K562 (cell line): ENCODE measurements around the gene ZNF460.
"Not testable (repeated sequence)": the region's sequence is repeated elsewhere in the genome, so short reads cannot be mapped to it uniquely, and the experiment has no call there.

Experiments
- ARNT ChIP-seq, 2 experiments: fragments of 450-650 bp; IDR thresholded peaks; 2 replicates each; pipeline ENCODE4 v1.6.1; 2016; ENCODE audit warnings: mild to moderate bottlenecking in 1 of 2
- CEBPG ChIP-seq, 3 experiments: fragments of 200-800 bp in 1 of 3; sonication (Bioruptor generic) in 1 of 3; sonication (generic) in 1 of 3; formaldehyde crosslinking in 1 of 3; IDR thresholded peaks in 2 of 3; conservative IDR thresholded peaks in 1 of 3; 2 replicates each; pipeline versions ENCODE4 v1.6.1 to v1.8.0; 2016 to 2022; ENCODE audit warnings: missing compliant biosample characterization in 2 of 3, missing genetic modification characterization in 2 of 3, mild to moderate bottlenecking in 1 of 3, missing genetic modification reagents in 1 of 3
- CHD4 ChIP-seq: fragments of 200-600 bp; sonication (generic); IDR thresholded peaks from 3 replicates; pipeline ENCODE4 v1.6.1; 2012; ENCODE audit warnings: low read depth, mild to moderate bottlenecking, mixed read lengths, low read length, inconsistent platforms; ENCODE audit not compliant: insufficient read depth, insufficient replicate concordance, poor library complexity, severe bottlenecking
- GABPB1 ChIP-seq: sonication (generic); formaldehyde crosslinking; IDR thresholded peaks from 2 replicates; pipeline ENCODE4 v1.8.0; 2022; ENCODE audit warnings: mild to moderate bottlenecking, missing genetic modification reagents
- SIN3A ChIP-seq, 2 experiments: fragments of 150-350 bp in 1 of 2; IDR thresholded peaks; 2 replicates each; pipeline ENCODE4 v1.6.1; 2011 to 2016; ENCODE audit warnings: borderline replicate concordance in 2 of 2, low read depth in 2 of 2, low read length in 2 of 2, mild to moderate bottlenecking in 2 of 2, moderate library complexity in 2 of 2; ENCODE audit not compliant: control insufficient read depth in 1 of 2
- SMARCC2 ChIP-seq: fragments of 450-650 bp; IDR thresholded peaks from 2 replicates; pipeline ENCODE4 v1.6.1; 2017; ENCODE audit warnings: antibody characterized with exemption, moderate library complexity, mild to moderate bottlenecking, low read depth
- TF ChIP-seq, protein P1 (sequence below), 3 experiments: fragments of 200-800 bp in 1 of 3; fragments of 250-450 bp in 1 of 3; fragments of 450-650 bp in 1 of 3; sonication (Bioruptor Pico) in 1 of 3; sonication (Bioruptor generic) in 1 of 3; formaldehyde crosslinking in 1 of 3; IDR thresholded peaks; 2 replicates each; pipeline versions ENCODE4 v1.6.1 to v1.8.0; 2016 to 2022; ENCODE audit warnings: mild to moderate bottlenecking in 2 of 3, missing genetic modification characterization in 2 of 3, missing compliant biosample characterization in 1 of 3, moderate library complexity in 1 of 3

DNA sequence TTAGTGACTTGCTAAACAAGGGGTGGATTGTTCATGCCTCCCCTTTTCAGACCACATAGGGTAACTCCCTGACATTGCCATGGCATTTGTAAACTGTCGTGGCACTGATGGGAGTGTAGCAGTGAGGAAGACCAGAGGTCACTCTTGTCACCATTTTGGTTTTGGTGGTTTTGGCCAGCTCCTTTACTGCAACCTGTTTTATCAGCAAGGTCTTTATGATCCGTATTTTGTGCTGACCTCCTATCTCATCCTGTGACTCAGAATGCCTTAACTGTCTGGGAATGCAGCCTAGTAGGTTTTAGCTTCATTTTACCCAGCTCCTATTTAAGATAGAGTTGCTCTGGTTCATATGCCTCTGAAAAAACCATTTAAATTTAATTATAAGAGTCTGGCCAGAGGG, 1.8 kb upstream of the ZNF460 start:
- TF ChIP-seq ARNT (IDR thresholded peaks at IDR 0.05); SIN3A (IDR thresholded peaks at IDR 0.05; ENCODE audit: borderline replicate concordance in 2 of 2, control insufficient read depth in 1 of 2, low read depth in 2 of 2, low read length in 2 of 2); GABPB1 (CRISPR knock-in tag); CEBPG (CRISPR knock-in tag; IDR thresholded peaks at IDR 0.05); CEBPG (tag; conservative IDR thresholded peaks at IDR 0.05 in 1 of 2, IDR thresholded peaks at IDR 0.05 in 1 of 2); SMARCC2; CHD4: not testable (repeated sequence)
- TF ChIP-seq, protein P1, sequence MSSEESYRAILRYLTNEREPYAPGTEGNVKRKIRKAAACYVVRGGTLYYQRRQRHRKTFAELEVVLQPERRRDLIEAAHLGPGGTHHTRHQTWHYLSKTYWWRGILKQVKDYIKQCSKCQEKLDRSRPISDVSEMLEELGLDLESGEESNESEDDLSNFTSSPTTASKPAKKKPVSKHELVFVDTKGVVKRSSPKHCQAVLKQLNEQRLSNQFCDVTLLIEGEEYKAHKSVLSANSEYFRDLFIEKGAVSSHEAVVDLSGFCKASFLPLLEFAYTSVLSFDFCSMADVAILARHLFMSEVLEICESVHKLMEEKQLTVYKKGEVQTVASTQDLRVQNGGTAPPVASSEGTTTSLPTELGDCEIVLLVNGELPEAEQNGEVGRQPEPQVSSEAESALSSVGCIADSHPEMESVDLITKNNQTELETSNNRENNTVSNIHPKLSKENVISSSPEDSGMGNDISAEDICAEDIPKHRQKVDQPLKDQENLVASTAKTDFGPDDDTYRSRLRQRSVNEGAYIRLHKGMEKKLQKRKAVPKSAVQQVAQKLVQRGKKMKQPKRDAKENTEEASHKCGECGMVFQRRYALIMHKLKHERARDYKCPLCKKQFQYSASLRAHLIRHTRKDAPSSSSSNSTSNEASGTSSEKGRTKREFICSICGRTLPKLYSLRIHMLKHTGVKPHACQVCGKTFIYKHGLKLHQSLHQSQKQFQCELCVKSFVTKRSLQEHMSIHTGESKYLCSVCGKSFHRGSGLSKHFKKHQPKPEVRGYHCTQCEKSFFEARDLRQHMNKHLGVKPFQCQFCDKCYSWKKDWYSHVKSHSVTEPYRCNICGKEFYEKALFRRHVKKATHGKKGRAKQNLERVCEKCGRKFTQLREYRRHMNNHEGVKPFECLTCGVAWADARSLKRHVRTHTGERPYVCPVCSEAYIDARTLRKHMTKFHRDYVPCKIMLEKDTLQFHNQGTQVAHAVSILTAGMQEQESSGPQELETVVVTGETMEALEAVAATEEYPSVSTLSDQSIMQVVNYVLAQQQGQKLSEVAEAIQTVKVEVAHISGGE (CRISPR knock-in tag; IDR thresholded peaks at IDR 0.05): not testable (repeated sequence)
